DLD1 (cell line): ENCODE results near the gene DGKD.

ENCODE experiments used
- in situ Hi-C: cut with HindIII; loops from 2 replicates; pipeline ENCODE4 v1.10.0; 2017; ENCODE audit warnings: low sequenced_read_pairs

The DGKD gene

DNA sequence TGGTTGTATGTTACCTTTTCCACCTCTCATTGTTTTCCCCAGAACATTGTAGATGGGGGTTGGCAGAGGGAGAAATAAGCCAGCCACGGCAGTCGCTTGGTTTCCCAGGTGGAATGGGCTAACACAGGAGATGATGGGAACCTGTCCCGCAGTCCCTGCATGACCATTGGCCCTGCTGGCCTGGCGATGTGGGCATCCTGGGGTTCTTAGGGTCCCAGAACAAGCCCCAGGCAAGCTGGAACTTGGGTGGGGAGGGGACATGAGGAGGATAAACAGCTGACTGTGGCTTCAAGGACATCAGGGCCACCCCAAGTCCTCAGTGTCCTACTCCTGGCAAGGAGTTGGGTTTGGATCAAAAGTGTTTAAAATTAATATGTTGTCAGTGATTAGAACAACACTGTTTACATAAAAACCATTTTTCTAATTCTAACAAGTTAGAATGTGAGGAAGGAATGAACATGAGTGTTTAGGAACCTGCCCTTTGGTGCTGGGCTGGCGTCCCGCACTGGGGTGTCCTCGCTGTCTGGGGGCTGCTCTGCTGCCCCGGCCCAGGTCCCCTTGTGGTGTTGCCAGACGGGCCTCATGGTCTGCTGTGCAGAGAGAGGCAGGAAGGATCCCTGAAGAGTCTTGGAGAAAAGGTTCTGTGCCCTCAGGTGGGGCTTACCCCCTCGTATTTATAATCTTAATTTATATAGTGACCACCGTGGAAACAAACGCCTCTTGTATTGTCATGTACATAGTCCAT lies 117.2 kb downstream of the DGKD start:
- in situ Hi-C loops: no loop called here

DNA sequence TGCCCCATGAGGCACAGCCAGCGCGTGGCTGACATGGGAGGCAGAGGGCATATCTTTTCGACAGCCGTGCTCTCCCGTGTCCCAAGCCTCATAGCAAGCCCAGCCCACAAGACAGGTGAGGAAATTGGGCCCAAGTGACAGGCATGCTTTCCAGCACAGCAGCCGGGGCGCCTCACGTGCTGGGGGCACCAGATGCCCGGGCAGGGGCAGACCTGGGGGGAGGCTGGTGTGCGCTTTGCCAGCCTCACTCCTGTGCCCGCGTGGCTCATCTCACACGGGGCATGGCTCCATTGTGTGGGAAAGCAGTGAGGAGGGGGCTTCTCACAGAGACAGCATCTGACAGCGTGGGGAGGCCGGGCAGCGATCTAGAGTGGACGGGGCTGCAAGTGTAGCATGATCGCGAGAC lies 119.1 kb downstream of the DGKD start:
- in situ Hi-C loops: no loop called here

DNA sequence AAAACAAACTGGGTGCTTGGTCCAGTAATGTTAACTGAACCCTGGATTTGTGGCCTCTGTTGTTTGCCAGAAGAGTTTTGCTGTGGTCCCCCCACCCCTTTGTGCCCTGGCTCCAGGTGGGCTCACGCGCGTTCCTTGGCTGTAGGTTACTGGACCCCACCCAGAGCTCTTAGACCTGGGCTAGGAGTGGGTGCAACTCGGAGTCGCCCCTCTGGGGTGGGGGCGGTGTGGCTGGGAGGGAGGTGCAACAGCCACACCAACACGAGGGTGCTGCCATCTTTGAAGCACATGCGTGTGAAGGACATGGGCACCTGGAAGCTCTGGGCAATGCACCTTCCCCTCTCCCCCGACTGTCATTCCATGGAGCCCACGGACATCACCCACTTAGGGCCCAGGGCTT lies 119.6 kb downstream of the DGKD start:
- in situ Hi-C loops: no loop called here

DNA sequence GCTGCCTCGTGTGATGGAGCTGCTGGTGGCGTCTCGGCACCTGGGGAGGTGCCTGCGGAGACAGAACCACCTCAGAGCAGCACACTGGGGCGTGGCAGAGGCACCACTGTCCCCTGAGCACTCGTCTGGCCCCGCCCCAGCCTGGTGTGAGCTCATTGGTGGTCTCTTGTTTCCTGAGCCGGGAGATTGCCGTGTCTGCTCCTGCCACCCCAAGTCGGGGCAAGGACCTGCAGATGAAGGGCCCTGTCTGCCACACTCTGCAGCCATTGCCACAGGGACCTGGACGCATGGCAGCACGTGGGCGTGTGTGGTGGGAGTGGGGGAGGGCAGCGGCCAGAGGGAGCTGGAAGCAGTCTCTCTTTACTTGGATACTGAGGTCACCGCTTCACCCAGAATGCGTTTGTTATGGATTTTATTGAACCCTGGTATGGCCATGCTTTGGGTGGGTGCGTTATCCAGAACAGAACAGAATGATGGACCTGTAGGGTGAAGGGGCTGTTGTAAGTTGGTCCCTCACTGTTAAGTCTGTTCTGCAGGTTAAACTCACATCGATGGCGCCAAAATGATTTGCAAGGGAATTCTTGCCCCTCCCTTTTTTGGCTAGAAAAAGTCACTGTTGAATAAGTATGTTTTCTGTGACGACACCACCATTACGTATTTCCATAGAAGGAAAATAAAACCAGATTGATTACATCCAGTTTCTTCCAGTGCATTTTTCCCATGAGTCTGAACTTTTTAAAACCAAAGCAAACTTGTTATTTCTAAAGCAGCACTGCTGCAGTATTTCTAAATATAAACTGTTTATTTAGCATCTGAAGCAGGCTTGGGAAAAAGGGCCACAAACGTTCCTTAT lies 120.2 kb downstream of the DGKD start:
- in situ Hi-C loops: no loop called here

DNA sequence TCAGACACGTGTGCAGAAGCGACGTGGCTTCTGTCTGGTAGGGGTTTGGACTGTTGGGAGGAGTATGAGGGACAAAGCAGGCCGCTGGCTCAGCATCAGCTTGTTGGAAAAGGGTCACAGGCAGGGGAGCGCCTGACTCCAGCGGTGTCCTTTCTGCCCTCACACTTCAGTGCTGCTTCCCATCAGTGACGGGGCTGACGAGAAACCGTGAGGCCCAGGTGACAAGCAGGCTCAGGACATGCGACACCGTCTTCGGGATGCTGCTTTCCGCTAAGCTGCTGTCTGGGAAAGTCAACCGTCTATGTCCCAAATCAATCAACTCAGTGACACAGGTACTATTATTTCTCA lies 121.7 kb downstream of the DGKD start:
- in situ Hi-C loops: no loop called here

DNA sequence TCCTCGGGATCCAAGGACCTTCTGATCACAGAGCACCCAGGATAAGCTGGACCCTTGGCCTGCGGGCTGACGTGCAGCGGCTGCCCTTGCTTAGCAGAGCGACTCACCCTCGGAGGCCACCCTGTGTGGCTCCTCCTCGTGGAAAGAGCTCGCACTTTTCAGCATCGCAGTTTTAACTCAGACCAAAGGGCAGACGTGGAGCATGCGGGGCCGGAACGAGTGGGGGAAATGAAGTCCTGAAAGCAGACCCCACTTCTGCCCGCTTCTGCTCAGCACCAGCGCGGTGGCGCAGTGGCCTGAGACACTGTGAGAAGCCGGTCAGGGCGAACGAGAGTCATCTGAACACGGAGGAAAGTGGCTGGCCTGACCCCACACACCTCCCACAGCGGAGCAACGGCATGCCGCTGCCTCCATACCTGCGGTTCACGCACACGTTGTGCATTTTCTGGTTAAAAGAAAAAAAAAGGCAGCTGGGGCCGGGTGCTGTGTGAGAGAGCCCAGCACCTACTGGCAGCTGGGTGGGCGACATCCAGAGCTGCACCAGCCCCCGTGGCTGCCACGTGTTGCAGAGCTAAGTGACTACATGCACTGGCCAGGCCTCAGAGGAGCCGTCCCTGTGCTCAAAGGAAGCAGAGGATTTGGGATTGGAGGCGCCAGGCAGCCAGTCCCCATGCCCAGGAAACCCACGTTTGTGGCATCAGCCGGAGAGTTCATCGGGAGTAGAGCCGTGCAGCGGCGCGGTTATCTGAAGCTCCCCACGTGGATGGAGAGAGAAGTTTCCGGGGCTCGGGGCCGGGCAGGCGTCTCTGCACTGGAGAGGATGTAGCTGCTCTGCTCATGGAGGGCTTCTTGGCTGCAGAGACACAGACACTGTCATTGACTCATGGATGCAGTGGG lies 122.6 kb downstream of the DGKD start:
- in situ Hi-C loops: no loop called here

DNA sequence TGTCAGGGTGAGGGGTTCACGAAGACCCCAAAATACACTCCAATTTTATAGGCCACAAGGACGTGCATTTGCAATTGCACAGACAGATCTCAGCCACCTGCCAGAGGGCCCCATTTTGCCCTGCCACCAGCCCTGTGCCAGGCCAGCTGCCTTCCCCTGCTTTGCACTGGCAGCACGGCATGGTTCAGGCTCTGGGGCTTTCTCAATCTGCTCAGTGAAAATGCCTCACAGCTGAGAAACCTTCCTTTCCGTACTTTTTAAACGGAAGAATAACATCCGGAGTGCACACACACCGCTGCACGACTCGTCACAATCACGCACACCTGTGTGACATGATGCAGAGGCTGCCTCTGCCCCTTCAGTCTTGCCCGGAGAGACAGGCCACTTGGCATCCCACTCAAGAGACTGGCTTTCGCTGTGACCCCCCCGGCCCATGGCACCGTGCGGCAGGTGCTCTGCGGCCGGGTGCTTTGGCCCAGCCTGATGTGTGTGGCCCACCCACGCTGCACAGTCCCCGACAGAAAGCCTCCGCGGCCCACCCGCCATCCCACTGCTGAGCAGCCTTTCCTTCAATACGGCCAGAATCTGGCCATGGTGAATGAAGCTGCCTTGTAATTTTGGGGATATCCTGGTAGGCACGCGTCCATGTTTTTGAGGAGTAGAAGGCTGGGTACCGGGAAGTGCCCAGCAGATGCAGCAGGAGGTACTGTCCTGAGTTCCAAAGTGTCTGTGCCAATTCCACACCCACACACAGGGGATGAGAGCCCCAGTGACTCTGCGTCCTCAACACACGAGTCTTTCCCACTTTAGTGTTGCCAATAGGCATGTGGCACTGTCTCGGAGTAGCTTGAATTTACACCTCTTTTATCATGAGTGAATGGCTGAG lies 123.5 kb downstream of the DGKD start:
- in situ Hi-C loops: no loop called here

DNA sequence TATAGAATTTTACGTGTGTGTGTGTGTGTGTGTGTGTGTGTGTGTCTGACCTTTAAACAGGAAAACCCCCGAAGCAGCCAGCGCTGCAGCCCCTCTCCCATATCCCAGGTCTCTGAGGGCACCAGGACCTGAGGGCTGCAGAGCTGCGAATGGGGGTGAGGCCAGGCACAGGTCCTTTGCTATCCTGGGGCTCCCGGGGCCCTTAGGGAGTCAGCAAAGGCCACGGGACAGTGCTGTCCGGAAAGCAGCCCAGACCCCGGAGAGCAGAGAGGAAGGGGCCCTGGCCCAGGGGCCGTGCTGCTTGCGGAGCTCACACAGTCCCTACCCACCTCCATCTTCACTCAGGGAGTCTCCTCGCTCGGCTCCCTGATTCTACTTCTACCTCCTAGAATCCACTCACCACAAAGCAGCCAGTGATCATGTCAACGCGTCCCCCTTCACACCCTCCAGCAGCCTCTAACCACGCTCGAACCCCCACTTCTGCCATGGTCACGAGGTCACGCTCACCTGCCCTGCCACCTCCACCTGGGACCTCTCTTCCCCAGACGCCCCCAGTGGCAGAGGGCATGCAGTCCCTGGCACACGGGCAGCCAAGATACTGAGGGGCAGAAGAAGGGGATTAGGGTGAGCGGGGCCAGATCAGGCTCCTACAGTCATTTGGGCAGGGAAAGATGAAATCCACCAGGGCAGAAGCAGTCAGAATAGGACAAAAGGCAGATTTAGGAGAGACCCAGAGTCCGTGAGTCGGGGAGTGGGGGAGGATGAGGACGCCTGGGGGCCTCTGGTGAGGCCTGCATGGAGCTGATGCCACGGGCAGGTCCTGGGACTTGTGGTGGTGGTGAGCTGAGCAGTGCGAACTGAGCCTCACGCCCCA lies 125.6 kb downstream of the DGKD start:
- in situ Hi-C loops: no loop called here

DNA sequence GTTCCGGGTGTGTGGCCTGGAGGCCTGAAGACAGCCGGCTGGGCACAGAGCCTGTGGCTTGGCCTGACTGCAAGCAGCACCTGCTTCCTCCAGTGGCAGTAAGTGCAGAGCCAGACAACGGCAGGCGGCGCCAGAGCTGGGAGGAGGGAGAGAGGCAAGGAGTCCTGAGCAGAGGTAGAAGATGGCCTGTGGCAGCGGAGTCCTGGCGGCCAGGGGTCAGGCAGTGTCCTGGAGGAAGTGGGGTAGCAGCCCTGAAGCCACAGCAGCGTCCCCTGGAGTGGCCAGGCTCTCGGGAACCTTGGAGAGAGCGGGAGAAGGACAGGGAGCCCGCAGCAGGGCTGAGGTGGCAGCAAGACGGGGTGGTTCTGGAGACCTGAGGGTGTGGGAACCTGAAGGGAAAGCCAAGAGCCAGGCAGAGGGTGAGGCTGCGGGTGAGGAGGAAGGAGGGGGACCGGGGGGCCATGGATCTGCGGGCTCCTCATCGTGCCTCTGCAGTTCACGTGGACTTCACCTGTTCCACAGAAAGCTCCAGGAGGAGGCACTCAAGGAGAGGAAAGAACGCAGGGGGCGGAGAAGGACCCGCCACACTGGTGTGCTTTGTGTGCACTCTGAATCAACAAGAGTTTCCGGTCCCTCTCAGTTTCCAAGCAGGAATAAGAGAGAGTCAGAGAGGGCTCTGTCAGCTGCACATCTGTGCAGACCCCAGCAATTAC lies 126.4 kb downstream of the DGKD start:
- in situ Hi-C loops: no loop called here

DNA sequence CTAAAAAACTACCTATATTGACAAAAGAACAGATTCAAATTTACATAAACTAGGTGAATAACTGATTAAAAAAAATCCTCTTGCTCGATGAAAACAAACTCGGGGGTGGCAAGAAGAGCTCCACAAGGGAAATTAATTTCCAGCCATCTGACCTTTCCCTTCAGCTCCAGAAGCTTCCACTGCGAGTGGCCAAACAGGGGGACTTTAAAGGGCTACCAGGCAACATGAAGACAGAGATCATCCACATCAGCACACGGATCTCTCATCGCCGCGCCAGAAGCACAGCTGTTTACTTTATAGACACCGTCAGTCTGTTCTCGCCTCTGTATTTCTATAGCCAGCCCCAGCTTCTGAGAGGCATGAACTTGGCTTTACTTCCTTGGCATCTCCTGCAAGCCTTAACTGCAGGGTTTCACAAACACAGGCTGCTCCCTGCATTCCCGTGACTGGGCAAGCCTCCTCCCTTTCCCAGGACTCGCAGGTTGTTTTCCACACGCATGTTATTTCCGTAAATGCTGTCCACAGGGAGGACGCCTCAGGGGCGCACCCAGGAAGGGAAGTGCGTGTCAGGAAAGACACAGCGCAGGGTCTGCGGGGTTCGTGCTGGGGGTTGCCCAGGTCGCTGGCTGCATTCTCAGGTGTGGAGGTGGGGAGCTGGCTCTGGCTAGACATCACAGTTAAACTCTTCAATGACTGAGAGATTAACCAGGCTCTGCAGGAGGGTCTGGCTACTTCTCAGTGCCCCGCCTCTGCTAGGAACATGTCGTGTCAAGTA lies 127.3 kb downstream of the DGKD start:
- in situ Hi-C loops: no loop called here

DNA sequence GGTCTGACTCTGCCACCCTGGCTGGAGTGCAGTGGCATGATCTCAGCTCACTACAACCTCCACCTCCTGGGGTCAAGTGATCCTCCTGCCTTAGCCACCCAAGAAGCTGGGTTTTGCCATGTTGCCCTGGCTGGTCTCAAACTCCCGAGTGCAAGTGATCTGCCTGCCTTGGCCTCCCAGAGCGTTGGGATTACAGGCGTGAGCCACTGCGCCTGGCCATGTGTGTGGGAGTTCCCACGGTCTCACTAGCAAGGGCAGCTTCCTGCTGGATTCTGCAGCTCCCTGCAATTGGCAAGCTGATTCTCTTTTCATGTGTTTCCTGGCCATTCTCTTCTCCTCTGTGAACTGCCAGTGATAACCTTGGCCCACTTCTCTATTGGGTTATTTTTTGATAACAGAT lies 128.3 kb downstream of the DGKD start:
- in situ Hi-C loops: no loop called here

DNA sequence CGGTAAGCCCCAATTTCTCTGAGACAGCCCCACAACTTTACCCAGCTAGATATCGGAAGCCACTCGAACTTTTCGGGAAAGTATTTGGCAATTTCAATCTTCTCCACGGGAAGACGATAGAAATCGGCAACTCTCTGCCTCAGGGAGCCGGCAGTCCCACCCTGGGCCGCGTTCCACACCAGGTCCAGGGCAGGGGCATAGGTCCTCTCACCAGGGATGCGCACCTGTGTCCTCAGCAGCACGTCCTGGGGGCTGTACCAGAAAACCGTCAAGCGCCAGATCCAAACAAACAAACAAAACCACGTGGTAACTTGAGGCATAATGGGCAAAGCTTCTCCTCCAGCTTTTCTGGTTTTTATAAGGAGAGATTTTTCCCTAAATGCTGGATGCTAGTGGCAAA lies 131.4 kb downstream of the DGKD start:
- in situ Hi-C loops: no loop called here

DNA sequence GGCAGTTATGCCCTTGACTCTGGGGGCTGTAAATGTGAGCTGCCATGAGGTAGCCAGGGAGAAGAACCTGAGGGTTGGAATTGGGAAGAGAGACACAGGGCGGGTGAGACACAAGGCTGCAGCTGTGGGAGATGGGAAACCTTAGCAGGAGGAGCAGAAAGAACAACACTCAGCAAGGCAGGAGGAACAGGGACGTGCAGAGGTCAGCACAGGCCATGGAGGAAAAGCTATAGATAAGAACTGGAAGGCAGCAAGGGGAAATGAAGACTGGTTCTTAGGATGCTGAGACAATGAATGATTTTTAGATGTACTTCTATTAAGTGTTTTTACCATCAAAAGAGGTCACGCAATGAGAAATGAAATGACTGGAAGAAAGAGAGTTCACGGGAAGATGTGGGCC lies 132.1 kb downstream of the DGKD start:
- in situ Hi-C loops: no loop called here

DNA sequence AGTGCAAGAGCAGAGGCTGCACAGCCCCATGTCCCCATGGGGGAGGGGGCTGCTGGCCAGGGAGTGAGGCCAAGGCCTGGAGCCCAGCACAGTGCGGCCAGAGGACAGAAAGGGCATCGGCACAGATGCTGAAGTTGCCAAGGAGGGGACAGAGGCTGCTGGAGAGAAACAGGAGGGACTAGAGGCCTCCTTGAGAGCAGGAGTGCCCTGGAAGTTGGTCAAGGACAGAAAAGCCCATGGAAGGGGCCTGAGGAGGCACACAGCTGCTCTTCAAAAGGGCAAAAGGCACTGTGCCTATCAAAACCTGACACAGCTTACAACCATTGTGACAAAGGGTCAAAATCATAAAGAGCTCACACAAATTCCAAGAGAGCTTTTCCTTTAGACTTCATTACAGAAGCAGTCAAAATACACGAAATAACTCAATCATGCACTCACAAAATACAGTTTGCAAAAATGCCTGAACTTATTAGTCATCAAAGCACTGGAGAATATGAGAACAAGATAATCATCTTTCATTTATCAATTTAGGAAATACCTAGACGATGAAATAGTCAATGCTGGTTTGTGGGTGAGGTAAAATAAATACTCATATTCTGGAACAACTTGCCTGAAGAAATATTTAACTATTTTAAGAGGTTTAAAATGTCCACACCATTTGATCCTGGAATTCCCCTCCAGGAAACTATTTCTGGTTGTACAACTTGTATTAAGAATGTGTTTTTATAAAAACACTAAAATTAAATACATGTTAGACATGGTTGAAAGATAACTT lies 132.7 kb downstream of the DGKD start:
- in situ Hi-C loops: no loop called here

DNA sequence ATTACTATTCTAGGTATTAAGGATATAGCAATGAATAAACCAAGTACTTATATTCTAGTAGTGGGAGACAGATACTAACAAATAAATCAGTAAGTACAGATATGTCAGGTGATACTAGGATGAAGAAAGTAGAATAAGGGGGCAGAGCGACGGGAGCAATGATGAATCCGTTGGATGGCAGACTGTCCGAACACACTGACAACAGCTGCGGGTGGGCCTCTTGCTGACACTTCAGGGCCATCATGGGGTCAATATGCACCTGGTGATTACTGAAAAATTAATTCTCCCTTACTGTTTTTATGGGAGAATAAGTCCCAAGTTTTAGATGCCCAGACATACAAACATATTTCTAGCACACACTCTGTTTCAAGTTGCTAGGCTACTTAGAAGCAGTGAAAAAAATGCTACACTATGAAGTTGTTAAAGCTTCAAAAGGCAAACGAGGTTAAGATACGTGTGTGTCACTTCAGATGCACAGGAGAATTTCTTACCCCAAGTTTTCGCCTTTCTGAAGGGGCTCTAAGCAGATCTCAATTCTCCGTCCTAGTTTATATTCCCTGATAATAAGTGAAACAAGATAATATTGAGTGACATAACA lies 133.6 kb downstream of the DGKD start:
- in situ Hi-C loops: no loop called here

DNA sequence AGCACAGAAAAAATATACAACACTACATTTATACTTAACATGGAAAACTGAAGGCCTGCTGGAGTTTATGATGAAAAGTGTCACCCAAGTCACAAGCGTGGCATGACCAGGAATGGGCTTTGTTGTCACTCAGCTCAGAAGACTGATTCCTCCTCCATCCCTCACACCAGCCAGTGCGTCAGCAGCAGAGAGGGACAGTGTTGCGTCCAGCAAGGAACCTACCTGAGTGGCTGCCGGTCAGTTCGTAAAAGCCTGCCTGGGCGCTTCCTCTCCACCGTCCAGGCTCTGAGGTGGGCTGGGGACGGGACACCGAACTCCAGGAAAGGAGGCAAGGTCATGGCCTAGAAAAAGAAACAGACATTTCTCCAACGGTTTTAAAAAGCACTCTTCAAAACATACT lies 134.8 kb downstream of the DGKD start:
- in situ Hi-C loops: no loop called here

DNA sequence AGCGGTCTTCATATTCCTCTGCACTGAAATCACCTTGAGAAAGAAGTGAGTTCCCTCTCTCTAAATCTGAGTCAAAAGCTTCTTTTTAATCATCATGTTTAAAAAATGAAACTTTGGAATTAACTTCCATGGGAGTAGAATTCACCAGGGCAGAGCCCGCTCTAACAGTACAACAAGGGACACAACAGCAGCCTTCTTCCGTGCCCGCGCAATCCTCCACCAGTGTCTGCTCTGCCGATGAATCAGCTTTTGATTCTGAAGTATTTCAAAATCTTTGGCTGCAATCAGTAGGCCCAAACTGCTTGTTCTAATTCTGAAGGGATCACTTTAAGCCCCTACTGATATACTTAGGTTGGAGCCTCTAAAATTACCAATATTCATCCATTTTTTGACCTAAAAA lies 135.4 kb downstream of the DGKD start:
- in situ Hi-C loops: no loop called here
